Measurements from ENCODE around the gene PRR3.

- no peak for TF ChIP-seq EGR1 (IDR thresholded peaks at IDR 0.05; ENCODE audit: low read depth in 2 of 2)
- TF ChIP-seq YY1 (IDR thresholded peaks at IDR 0.05): no peak
- TF ChIP-seq, protein P1, sequence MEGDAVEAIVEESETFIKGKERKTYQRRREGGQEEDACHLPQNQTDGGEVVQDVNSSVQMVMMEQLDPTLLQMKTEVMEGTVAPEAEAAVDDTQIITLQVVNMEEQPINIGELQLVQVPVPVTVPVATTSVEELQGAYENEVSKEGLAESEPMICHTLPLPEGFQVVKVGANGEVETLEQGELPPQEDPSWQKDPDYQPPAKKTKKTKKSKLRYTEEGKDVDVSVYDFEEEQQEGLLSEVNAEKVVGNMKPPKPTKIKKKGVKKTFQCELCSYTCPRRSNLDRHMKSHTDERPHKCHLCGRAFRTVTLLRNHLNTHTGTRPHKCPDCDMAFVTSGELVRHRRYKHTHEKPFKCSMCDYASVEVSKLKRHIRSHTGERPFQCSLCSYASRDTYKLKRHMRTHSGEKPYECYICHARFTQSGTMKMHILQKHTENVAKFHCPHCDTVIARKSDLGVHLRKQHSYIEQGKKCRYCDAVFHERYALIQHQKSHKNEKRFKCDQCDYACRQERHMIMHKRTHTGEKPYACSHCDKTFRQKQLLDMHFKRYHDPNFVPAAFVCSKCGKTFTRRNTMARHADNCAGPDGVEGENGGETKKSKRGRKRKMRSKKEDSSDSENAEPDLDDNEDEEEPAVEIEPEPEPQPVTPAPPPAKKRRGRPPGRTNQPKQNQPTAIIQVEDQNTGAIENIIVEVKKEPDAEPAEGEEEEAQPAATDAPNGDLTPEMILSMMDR (IDR thresholded peaks at IDR 0.05; ENCODE audit: low read depth, low read length, missing input control): peak; percentile 24
These were observed 55.1 kb downstream of the PRR3 start for GRCh38 chr6:30612213-30612612.
